Left forelimb (tissue), 1 donor: ENCODE results near the gene FAM149A.

Experiments
- DNase-seq: peaks from one replicate; pipeline ENCODE4 v3.0.0-alpha.2; 2018; ENCODE audit warnings: low spot score

FAM149A gene

DNA sequence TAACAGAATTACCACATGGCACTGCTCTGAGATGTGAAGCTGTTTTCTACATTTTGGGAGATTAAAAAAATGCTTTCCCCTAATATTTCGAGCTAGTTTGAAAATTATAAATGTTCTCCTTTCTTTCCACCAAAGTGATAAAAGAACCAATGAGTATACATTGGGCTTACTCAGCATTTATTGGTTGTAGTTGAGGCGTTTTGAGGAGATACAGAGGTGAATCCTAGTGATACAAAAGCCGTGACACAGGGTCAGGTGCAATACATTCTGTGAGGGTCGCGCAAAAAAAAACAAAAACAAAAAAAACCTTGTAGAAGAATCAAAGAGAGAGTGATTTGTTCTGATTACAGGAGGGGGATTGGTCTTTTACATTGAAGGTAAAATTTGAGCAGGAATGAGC, 54.5 kb downstream of the FAM149A start:
- DNase-seq, result no peak

DNA sequence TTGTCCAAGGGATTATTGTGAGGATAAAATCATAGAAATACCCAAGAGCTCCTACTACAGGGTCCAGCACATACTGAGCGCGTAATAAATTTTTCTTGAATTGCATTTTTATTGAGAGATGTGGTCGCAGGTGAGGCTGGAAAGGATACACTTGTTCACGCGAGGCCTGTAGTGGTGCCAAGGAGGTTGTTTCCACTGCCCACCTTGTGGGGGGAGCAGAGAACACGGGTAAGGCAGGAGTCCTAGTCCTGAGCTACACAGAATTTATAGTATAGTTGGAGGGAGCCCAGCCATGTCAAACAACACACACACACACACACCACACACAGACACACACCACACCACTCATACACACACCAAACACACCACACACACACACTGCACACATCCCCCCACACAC, 55.1 kb downstream of the FAM149A start:
- DNase-seq, result no peak

- DNase-seq, result no peak
Measured at GRCh38 chr4:186161138-186161537, 56.6 kb downstream of the FAM149A start.

- DNase-seq, result no peak
Measured at GRCh38 chr4:186166852-186167512, 62.5 kb downstream of the FAM149A start.

DNA sequence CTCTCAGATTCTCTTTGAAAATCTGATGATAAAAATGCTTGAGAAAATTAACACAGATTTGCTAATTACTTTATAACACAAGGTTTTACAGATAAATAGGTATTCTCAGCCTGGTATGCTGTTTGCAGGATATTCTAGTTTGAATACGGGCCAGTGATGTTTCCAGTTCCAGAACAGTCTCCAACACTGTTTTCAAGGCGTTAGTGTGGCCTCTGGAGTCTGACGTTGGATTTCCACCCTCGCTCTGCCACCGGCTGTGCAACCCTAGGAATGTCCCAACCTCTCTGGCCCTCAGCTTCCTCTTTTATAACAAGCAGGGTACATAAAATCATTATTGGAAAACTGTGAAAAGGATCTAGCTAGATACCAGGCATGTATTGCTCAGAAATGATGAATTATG, 63.1 kb downstream of the FAM149A start:
- DNase-seq, result no peak

GRCh38 chr4:186168750-186169149, 64.2 kb downstream of the FAM149A start:
- no peak for DNase-seq

- no peak for DNase-seq
Measured at GRCh38 chr4:186169333-186169944, 64.9 kb downstream of the FAM149A start.

DNA sequence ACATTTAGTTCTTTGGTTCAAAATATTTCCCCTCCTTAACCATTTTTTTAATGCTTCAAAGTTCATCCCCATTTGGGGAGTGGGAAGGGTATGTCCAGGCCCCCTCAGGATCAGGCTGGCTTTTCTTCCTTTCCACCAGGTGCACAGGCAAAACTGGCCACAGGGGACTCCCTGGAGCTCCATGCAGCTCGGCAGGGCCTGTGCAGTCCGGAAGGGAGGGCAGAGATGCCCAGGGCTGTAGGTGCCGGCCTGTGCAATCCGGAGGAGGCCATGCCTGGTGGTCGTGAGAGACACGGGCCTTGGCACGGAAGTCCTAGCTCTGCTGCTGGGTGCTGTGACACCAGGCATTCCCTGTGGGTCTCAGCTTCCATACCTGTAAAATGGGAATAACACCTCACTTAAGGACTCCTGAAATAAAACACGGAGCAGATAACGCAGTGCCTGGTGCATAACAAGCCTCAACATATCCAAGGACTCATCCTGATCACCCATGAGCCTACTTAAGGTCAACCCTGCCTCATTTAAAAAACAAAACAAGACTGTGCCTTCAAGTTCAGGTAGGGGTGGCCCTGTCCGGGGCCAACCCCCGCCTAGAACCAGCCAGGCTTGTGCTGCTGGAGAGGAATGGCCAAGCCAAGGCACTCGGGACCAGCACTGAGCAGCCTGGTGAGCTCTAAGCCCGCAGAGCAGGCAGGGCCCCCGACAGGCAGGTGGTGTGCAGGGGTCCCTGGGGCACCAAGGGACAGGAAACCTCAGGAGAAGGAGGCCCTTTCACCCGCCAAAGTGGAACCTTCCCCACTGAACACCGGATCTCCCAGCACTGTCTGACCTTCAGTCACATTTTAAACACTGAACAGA, 65.7 kb downstream of the FAM149A start:
- DNase-seq, result no peak

- no peak for DNase-seq
Measured at GRCh38 chr4:186170966-186171365, 66.5 kb downstream of the FAM149A start.

GRCh38 chr4:186172546-186172945, 68.0 kb downstream of the FAM149A start:
- DNase-seq, result no peak

DNA sequence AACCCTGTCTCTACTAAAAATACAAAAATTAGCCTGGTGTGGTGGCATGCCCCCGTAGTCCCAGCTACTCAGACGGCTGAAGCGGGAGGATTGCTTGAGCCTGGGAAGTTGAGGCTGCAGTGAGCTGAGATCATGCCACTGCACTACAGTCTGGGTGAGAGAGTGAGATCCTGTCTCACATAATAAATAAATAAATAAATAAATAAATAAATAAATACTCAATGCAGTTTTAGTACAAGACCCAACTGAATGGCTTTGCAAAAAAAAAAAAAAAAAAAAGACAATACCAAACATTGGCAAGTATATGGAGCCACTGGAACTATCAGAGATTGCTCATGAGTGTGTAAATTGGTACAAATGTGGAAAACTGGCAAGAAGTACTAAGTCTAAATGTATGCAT, 83.6 kb downstream of the FAM149A start:
- DNase-seq, result no peak

DNA sequence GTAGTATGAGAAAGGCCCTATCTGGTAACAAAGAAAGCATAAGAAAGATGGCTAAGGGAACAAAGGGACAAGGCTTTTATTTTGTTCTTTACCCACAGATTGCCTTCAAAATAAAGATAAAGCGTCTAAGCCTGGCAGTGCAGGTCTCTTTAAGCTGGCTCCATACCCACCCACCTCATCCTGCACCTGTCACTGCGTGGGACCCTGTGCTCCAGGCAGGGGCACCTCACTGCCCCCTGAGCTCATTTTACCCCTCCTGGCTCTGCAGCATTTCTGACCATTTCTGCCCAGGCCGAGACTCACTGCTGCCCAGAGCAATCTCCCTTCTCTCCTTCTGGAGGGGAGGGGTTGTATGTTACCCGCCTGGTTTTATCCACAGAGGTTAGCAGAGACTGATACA, 85.2 kb downstream of the FAM149A start:
- DNase-seq, result no peak

- DNase-seq, result peak; percentile 74
Measured at GRCh38 chr4:186190581-186191199, 86.2 kb downstream of the FAM149A start.

- DNase-seq, result peak; percentile 81
Measured at GRCh38 chr4:186191200-186192065, 86.9 kb downstream of the FAM149A start, which contains the start of gene CYP4V2. CYP4V2 (plus strand) TSS chr4:186191567; CDS start chr4:186191824, 257 bp downstream.

- DNase-seq, result no peak
Measured at GRCh38 chr4:186192066-186192612, 87.6 kb downstream of the FAM149A start.

- no peak for DNase-seq
Measured at GRCh38 chr4:186193851-186194250, 89.3 kb downstream of the FAM149A start.

DNA sequence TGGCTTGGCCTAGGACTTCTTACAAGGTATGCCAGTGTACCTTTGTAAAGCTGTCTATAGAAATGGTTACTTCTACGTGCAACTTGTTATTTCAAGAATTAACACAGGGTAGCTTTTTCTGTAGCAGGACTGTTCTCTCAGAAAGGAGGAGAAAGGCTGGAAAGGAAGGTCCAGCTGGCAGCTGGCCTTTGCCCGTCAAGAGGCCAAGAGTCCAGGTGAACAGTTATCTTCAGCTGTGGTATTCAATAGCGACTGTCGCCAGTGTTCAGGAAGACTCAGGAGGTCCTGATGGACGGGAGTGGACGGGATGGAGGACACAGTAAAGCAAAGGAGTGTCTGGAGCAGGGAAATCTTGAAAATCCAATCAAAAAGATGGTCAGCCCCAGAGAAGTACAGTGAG, 91.6 kb downstream of the FAM149A start:
- no peak for DNase-seq

GRCh38 chr4:186200516-186200915, 96.0 kb downstream of the FAM149A start:
- no peak for DNase-seq

DNA sequence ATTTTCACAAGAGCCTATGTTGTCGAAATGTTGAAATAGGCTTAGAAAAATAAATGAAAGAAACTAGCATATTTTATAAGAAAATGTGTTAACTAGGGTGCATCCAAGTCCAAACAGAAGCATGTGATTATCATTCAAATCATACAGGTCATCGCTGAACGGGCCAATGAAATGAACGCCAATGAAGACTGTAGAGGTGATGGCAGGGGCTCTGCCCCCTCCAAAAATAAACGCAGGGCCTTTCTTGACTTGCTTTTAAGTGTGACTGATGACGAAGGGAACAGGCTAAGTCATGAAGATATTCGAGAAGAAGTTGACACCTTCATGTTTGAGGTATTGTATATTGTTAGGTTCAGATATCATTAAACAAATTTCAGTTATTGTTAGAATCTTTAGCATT, 96.5 kb downstream of the FAM149A start:
- no peak for DNase-seq

- DNase-seq, result no peak
Measured at GRCh38 chr4:186201535-186202230, 97.2 kb downstream of the FAM149A start.
